ENCODE results near the gene KLHL29. TPM values are rescaled to one million over a fixed set of nuclear protein-coding genes. Genes with fewer than 3 reads are reported as not detected.

Gene KLHL29
- total and polyA plus RNA-seq, 2 donors (not counting 3 experiments of a cell fraction or from before 2014, with no cell fraction given) = 4.6 to 12.7 TPM

- no peak overlapping the region for H2AFZ ChIP-seq (ENCODE audit: low read depth, low read length)
- POLR2A ChIA-PET = no interaction called here
- intact Hi-C loops (cut with micrococcal nuclease) = no loop called here
Observed at GRCh38 chr2:23588106-23588505, 203.1 kb downstream of the KLHL29 start.

GRCh38 chr2:23588508-23589201 is 203.7 kb downstream of the KLHL29 start:
- dilution Hi-C loops (cut with MboI; ENCODE audit: extremely low pct_ligation_motif_present, low sequenced_read_pairs) = no loop called here
- DNase-seq (ENCODE audit: low read depth, low spot score) (no peak), FAIRE-seq (no peak)
- intact Hi-C loops (cut with micrococcal nuclease) = no loop called here
- Histone ChIP-seq H3K79me2 (ENCODE audit: control insufficient read depth, insufficient read depth, low read length) (no peaks in the 10 kb centered on the region), H2AFZ (ENCODE audit: low read depth, low read length) (no peak overlapping the region), H3K9ac (replicated peaks; ENCODE audit: extremely low read depth, insufficient read depth, low read length) (no peak overlapping the region), H3K9me3 (replicated peaks; ENCODE audit: control insufficient read depth, insufficient read depth, low read length) (no peaks in the 10 kb centered on the region), H3K4me1 (ENCODE audit: control insufficient read depth, extremely low read depth, insufficient read depth, low read length) (no peaks in the 10 kb centered on the region), H3K27ac (ENCODE audit: insufficient read depth, low read depth, low read length) (no peak overlapping the region), H3K9me1 (replicated peaks; ENCODE audit: control insufficient read depth, extremely low read depth, insufficient read depth, low read length) (no peaks in the 10 kb centered on the region), H3K4me2 (ENCODE audit: insufficient read depth, low read length) (no peak overlapping the region), H3K36me3 (ENCODE audit: control insufficient read depth in 2 of 2, extremely low read depth in 1 of 2, insufficient read depth in 2 of 2, low read length in 2 of 2) (no peaks in the 10 kb centered on the region), H3K4me3 (replicated peaks in 1 of 3; ENCODE audit: insufficient read depth in 1 of 3, low read depth in 1 of 3, low read length in 3 of 3) (no peak overlapping the region), H3K27me3 (ENCODE audit: control insufficient read depth in 2 of 2, insufficient read depth in 2 of 2, low read length in 2 of 2) (no peaks in the 10 kb centered on the region), H4K20me1 (replicated peaks; ENCODE audit: control insufficient read depth, extremely low read depth, insufficient read depth, low read length) (no peaks in the 10 kb centered on the region)
- ChIA-PET POLR2A (no interaction called here), CTCF (no interaction called here)
- BruUV-seq (replicated peaks) = no TSS peak
- TF ChIP-seq GATA2 (IDR thresholded peaks at IDR 0.05; ENCODE audit: insufficient read depth, insufficient read length, low read depth, low read length) (no peak), EZH2 (IDR thresholded peaks at IDR 0.05; ENCODE audit: borderline replicate concordance, low read depth, low read length, severe bottlenecking) (no peak), MYC (IDR thresholded peaks at IDR 0.05; ENCODE audit: low read depth, low read length) (no peak), POLR2AphosphoS5 (IDR thresholded peaks at IDR 0.05; ENCODE audit: insufficient read depth, low read depth, low read length) (no peak), JUN (IDR thresholded peaks at IDR 0.05; ENCODE audit: borderline replicate concordance, insufficient read depth, insufficient read length, low read depth) (no peak), POLR2A (IDR thresholded peaks at IDR 0.05; ENCODE audit: low read depth, low read length) (no peak), FOS (IDR thresholded peaks at IDR 0.05; ENCODE audit: borderline replicate concordance, insufficient read depth, low read length) (no peak)
- TF ChIP-seq, protein P1, sequence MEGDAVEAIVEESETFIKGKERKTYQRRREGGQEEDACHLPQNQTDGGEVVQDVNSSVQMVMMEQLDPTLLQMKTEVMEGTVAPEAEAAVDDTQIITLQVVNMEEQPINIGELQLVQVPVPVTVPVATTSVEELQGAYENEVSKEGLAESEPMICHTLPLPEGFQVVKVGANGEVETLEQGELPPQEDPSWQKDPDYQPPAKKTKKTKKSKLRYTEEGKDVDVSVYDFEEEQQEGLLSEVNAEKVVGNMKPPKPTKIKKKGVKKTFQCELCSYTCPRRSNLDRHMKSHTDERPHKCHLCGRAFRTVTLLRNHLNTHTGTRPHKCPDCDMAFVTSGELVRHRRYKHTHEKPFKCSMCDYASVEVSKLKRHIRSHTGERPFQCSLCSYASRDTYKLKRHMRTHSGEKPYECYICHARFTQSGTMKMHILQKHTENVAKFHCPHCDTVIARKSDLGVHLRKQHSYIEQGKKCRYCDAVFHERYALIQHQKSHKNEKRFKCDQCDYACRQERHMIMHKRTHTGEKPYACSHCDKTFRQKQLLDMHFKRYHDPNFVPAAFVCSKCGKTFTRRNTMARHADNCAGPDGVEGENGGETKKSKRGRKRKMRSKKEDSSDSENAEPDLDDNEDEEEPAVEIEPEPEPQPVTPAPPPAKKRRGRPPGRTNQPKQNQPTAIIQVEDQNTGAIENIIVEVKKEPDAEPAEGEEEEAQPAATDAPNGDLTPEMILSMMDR (IDR thresholded peaks at IDR 0.05; ENCODE audit: extremely low read depth in 1 of 2, insufficient read depth in 1 of 2, low read depth in 1 of 2, low read length in 2 of 2) = no peak
- TF ChIP-seq, protein P2, sequence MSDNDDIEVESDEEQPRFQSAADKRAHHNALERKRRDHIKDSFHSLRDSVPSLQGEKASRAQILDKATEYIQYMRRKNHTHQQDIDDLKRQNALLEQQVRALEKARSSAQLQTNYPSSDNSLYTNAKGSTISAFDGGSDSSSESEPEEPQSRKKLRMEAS (IDR thresholded peaks at IDR 0.05; ENCODE audit: insufficient read depth, insufficient read length) = no peak

More at GRCh38 chr2:23588106-23588505, 203.1 kb downstream of the KLHL29 start:
- no peak overlapping the region for H3K4me2 ChIP-seq (ENCODE audit: insufficient read depth, low read length)
- H3K4me3 ChIP-seq (replicated peaks in 1 of 3; ENCODE audit: insufficient read depth in 1 of 3, low read depth in 1 of 3, low read length in 3 of 3) = no peak overlapping the region
- no peaks in the 10 kb centered on the region for H3K9me1 ChIP-seq (replicated peaks; ENCODE audit: control insufficient read depth, extremely low read depth, insufficient read depth, low read length)
- no TSS peak for BruUV-seq (replicated peaks)
- no peaks in the 10 kb centered on the region for H4K20me1 ChIP-seq (replicated peaks; ENCODE audit: control insufficient read depth, extremely low read depth, insufficient read depth, low read length)
- no peak for TF ChIP-seq GATA2 (IDR thresholded peaks at IDR 0.05; ENCODE audit: insufficient read depth, insufficient read length, low read depth, low read length)
- TF ChIP-seq POLR2A (IDR thresholded peaks at IDR 0.05; ENCODE audit: low read depth, low read length) = no peak
- H3K79me2 ChIP-seq (ENCODE audit: control insufficient read depth, insufficient read depth, low read length) = no peaks in the 10 kb centered on the region
- no peaks in the 10 kb centered on the region for H3K27me3 ChIP-seq (ENCODE audit: control insufficient read depth in 2 of 2, insufficient read depth in 2 of 2, low read length in 2 of 2)
- no peaks in the 10 kb centered on the region for H3K9me3 ChIP-seq (replicated peaks; ENCODE audit: control insufficient read depth, insufficient read depth, low read length)
- CTCF ChIA-PET = no interaction called here
- no peaks in the 10 kb centered on the region for H3K36me3 ChIP-seq (ENCODE audit: control insufficient read depth in 2 of 2, extremely low read depth in 1 of 2, insufficient read depth in 2 of 2, low read length in 2 of 2)
- dilution Hi-C loops (cut with MboI; ENCODE audit: extremely low pct_ligation_motif_present, low sequenced_read_pairs) = no loop called here
- DNase-seq (ENCODE audit: low read depth, low spot score) (no peak), FAIRE-seq (no peak)
- H3K4me1 ChIP-seq (ENCODE audit: control insufficient read depth, extremely low read depth, insufficient read depth, low read length) = no peaks in the 10 kb centered on the region
- H3K27ac ChIP-seq (ENCODE audit: insufficient read depth, low read depth, low read length) = no peak overlapping the region
- no peak overlapping the region for H3K9ac ChIP-seq (replicated peaks; ENCODE audit: extremely low read depth, insufficient read depth, low read length)

Measured in endothelial cell of umbilical vein (primary cell).